Measurements from ENCODE around the gene SELENOW.

DNA sequence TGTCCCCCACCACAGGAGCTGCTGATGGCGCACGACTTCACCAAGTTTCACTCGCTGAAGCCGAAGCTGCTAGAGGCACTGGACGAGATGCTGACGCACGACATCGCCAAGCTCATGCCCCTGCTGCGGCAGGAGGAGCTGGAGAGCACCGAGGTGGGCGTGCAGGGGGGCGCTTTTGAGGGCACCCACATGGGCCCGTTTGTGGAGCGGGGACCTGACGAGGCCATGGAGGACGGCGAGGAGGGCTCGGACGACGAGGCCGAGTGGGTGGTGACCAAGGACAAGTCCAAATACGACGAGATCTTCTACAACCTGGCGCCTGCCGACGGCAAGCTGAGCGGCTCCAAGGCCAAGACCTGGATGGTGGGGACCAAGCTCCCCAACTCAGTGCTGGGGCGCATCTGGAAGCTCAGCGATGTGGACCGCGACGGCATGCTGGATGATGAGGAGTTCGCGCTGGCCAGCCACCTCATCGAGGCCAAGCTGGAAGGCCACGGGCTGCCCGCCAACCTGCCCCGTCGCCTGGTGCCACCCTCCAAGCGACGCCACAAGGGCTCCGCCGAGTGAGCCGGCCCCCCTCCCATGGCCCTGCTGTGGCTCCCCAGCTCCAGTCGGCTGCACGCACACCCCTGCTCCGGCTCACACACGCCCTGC is 37.5 kb upstream of the SELENOW start:
- TF ChIP-seq, protein P1, sequence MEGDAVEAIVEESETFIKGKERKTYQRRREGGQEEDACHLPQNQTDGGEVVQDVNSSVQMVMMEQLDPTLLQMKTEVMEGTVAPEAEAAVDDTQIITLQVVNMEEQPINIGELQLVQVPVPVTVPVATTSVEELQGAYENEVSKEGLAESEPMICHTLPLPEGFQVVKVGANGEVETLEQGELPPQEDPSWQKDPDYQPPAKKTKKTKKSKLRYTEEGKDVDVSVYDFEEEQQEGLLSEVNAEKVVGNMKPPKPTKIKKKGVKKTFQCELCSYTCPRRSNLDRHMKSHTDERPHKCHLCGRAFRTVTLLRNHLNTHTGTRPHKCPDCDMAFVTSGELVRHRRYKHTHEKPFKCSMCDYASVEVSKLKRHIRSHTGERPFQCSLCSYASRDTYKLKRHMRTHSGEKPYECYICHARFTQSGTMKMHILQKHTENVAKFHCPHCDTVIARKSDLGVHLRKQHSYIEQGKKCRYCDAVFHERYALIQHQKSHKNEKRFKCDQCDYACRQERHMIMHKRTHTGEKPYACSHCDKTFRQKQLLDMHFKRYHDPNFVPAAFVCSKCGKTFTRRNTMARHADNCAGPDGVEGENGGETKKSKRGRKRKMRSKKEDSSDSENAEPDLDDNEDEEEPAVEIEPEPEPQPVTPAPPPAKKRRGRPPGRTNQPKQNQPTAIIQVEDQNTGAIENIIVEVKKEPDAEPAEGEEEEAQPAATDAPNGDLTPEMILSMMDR (IDR thresholded peaks at IDR 0.05): no peak
- TF ChIP-seq POLR2AphosphoS5 (IDR thresholded peaks at IDR 0.05) (no peak), POLR2A (IDR thresholded peaks at IDR 0.05) (no peak), EP300 (IDR thresholded peaks at IDR 0.05; ENCODE audit: low read depth) (no peak)

Data from transverse colon (tissue), 4 donors.